Neuron (in vitro differentiated cells): ENCODE measurements around the gene RBM42.
"Not testable (repeated sequence)": the region's sequence is repeated elsewhere in the genome, so short reads cannot be mapped to it uniquely, and the experiment has no call there.

ENCODE experiments used
- H2AFZ ChIP-seq: one replicate; pipeline ENCODE4 v1.6.1; 2013; ENCODE audit warnings: low read depth, mild to moderate bottlenecking, inconsistent platforms, low read length, moderate library complexity
- H3K27me3 ChIP-seq: one replicate; pipeline ENCODE4 v1.6.1; 2013; ENCODE audit warnings: low read length; ENCODE audit not compliant: insufficient read depth
- H3K36me3 ChIP-seq: one replicate; pipeline ENCODE4 v1.6.1; 2013; ENCODE audit warnings: low read length; ENCODE audit not compliant: insufficient read depth
- H3K4me1 ChIP-seq: one replicate; pipeline ENCODE4 v1.6.1; 2013; ENCODE audit warnings: low read length; ENCODE audit not compliant: insufficient read depth
- H3K4me3 ChIP-seq: 2 replicates; pipeline ENCODE4 v1.5.1; 2013; ENCODE audit warnings: mild to moderate bottlenecking, low read length, moderate library complexity
- H3K9me3 ChIP-seq: one replicate; pipeline ENCODE4 v1.6.1; 2013; ENCODE audit warnings: low read length

RBM42 gene, protein sequence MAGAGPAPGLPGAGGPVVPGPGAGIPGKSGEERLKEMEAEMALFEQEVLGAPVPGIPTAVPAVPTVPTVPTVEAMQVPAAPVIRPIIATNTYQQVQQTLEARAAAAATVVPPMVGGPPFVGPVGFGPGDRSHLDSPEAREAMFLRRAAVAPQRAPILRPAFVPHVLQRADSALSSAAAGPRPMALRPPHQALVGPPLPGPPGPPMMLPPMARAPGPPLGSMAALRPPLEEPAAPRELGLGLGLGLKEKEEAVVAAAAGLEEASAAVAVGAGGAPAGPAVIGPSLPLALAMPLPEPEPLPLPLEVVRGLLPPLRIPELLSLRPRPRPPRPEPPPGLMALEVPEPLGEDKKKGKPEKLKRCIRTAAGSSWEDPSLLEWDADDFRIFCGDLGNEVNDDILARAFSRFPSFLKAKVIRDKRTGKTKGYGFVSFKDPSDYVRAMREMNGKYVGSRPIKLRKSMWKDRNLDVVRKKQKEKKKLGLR

DNA sequence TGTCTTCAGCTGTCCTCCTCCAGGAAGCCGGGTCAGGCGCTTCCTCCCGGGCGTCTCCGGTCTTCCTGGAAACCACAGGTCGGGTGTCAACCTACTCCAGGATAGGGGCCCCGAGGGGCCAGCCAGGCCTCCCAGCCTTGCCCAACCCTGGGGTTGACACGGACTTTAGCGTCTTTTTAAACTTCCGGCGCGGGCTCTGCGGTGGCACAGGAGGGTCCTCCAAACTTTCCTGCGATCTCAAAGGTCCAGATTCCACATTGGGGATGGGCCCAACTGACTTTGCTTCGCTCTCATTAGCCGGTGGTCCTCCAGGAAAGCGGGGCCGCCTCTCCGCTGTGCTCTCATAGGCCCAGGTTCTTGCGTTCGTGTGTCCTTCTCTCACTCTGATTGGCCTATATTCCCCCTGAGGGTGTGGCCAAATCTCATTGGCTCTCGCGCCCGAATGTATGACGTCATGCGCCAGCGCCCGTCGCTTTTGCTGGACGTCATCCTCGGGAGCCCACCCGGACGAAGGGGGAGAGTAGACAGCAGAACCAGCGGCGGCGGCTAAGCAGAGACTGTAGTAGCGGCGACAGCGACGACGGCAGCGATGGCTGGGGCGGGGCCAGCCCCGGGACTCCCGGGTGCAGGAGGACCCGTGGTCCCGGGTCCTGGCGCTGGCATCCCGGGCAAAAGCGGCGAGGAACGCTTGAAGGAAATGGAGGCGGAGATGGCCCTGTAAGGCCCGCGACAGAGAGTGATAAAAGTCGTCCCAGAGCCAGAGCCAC lies at the start of gene RBM42:
RBM42 (plus strand) TSS at position 472 of the 767 bp plus-strand sequence; CDS start at position 590, 118 bp downstream.
- peak within 1 kb of the TSS; percentile 74 for H3K4me3 ChIP-seq
- peak within 1 kb of the TSS; percentile 42 for H2AFZ ChIP-seq
- H3K4me1 ChIP-seq = peaks cover 11% of the 10 kb centered on the region
- H3K36me3 ChIP-seq = peaks cover 32% of the 10 kb centered on the region
- H3K9me3 ChIP-seq = no peaks in the 10 kb centered on the region
- no peaks in the 10 kb centered on the region for H3K27me3 ChIP-seq

DNA sequence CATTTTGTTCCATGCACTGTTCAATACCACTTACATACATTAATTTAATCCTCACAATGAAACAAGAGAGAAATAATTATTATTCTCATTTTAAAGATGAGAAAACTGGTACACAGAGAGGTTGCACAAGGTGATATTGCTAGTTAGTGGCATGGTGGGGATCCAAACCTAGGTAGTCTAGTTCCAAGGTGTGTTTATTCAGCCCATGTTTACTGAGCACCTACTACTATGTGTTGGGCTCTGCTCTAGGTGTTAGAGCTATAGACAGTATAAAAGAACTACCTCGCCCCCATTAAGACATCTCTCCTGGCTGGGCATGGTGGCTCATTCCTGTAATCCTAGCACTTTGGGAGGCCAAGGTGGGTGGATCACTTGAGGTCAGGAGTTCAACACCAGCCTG lies 46.1 kb upstream of the RBM42 start:
- Histone ChIP-seq H3K4me3 (no peak overlapping the region), H3K36me3 (no peaks in the 10 kb centered on the region), H3K27me3 (no peaks in the 10 kb centered on the region), H3K4me1 (peaks cover 8% of the 10 kb centered on the region), H3K9me3 (no peaks in the 10 kb centered on the region), H2AFZ (no peak overlapping the region)

DNA sequence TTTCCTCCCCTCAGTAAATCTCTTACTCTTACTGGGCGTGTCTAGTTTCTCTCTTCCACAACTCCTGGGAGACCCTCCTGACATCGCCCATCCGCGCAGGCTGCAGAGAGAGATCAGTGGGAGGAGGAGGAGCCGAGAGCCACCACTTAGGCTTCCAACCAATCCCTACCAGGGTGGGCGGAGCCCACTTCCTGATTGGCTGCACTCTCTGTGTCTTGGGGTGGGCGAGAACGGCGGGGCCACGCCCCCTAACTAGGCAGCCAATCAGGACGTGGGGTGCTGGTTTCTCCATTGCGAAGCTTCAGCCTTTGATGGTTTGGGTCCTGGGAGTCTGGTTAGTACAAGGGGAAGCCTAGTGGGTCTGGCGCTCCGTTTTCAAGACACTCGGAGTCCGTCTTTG lies 43.0 kb upstream of the RBM42 start, which contains the start of gene PMIS2:
PMIS2 (plus strand) TSS at position 326 of the 400 bp plus-strand sequence. CDS start 87 bp downstream, outside the sequence.
- H3K4me3 ChIP-seq = no peak within 1 kb of the TSS

DNA sequence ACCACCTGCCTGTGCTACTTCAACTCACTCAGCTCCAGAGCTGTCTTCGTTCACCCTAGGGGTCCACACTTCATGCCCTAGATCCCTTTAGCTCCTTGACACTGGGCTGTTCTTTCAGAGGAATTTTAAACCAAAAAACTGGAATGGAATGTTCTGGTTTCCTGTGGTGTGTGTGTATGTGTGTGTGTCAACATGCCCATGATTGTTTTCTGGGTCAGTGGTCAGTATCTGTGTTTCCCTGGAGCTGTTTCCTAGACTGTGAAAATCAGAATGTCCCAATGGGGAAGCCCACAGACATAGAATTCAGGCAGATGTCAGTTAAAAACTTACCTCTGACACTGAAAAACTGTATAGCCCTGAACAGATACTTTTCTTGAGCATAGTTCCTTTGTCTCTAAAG lies 41.5 kb upstream of the RBM42 start:
- no peak overlapping the region for H3K4me3 ChIP-seq
- H3K9me3 ChIP-seq = no peaks in the 10 kb centered on the region
- no peak overlapping the region for H2AFZ ChIP-seq
- H3K4me1 ChIP-seq = peaks cover 9% of the 10 kb centered on the region
- H3K27me3 ChIP-seq = no peaks in the 10 kb centered on the region
- H3K36me3 ChIP-seq = no peaks in the 10 kb centered on the region

More for the DNA sequence above, 43.0 kb upstream of the RBM42 start, which contains the start of gene PMIS2:
- Histone ChIP-seq H3K36me3 (no peaks in the 10 kb centered on the region), H3K27me3 (no peaks in the 10 kb centered on the region), H3K4me1 (peaks cover 9% of the 10 kb centered on the region), H3K9me3 (no peaks in the 10 kb centered on the region), H2AFZ (no peak within 1 kb of the TSS)

DNA sequence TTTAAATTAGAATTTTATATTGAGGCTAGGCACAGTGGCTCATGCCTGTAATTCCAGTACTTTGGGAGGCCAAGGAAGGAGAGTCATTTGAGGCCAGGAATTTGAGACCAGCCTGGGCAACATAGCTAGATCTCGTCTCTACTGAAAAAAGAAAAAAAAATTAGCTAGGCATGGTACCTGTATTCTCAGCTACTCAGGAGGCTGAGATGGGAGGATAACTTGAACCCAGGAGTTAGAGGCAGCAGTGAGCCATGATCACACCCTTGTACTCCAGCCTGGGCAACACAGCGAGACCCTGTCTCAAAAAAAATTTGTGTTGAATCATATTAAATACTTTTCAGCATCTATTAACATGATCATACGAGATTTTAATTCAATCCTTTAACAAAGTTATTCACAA lies 38.0 kb upstream of the RBM42 start:
- Histone ChIP-seq H3K4me3 (no peak overlapping the region), H3K9me3 (no peaks in the 10 kb centered on the region), H2AFZ (no peak overlapping the region), H3K4me1 (peaks cover 9% of the 10 kb centered on the region), H3K36me3 (no peaks in the 10 kb centered on the region), H3K27me3 (no peaks in the 10 kb centered on the region)

DNA sequence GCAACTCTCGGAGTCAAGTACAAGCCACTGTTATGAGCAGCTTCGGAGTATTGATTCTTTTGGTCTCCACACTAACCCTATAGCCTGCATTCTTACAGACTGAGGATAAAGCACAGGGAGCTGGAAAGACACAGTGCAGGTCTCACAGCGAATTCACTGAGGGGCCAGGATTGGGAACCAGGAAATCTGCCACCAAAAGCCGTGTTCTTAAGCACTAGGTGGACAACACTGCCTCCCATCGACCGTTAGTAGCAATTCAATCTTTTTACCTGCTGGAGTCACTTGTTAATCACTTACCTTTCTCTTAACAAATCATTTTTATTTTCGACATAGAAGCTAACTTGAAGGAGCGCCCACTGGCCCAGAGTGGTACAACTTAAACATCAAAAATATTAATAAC lies 36.6 kb upstream of the RBM42 start:
- Histone ChIP-seq H3K27me3 (no peaks in the 10 kb centered on the region), H3K36me3 (no peaks in the 10 kb centered on the region), H3K4me1 (peaks cover 6% of the 10 kb centered on the region), H2AFZ (no peak overlapping the region), H3K4me3 (no peak overlapping the region), H3K9me3 (no peaks in the 10 kb centered on the region)

DNA sequence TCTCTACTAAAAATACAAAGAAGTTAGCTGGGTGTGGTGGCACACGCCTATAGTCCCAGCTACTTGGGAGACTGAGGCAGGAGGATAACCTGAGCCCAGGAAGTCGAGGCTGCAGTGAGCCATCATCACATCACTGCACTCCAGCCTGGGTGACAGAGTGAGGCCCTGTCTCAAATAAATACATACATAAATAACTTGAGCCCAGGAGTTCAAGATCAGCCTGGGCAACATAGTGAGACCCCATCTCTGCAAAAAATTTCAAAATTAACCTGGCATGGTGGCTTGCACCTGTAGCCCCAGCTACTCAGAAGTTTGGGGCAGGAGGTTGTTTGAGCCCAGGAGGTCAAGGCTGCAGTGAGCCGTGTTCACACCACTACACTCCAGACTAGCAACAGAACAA lies 33.8 kb upstream of the RBM42 start:
- not testable (repeated sequence) for H3K36me3 ChIP-seq, H2AFZ ChIP-seq, H3K9me3 ChIP-seq, H3K4me1 ChIP-seq, H3K4me3 ChIP-seq, H3K27me3 ChIP-seq

DNA sequence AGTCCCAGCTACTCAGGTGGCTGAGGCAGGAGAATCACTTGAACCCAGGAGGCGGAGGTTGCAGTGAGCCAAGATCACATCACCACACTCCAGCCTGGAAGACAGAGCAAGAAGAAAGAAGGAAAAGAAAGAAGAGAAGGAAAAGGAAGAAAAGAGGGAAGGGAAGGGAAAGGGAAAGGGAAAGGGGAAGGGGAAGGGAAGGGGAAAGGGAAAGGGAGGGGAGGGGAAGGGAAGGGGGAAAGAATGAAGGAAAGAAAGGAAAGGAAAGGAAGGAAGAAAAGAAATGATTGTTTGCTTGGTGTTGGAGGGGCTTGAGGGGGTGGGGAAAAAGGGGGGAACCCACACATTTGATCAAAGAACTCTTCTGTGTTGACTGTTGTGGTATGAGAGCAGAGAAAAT lies 32.9 kb upstream of the RBM42 start:
- Histone ChIP-seq H3K36me3 (no peaks in the 10 kb centered on the region), H3K9me3 (no peaks in the 10 kb centered on the region), H3K27me3 (no peaks in the 10 kb centered on the region), H2AFZ (peak overlapping the region; percentile 26), H3K4me1 (no peaks in the 10 kb centered on the region), H3K4me3 (no peak overlapping the region)

DNA sequence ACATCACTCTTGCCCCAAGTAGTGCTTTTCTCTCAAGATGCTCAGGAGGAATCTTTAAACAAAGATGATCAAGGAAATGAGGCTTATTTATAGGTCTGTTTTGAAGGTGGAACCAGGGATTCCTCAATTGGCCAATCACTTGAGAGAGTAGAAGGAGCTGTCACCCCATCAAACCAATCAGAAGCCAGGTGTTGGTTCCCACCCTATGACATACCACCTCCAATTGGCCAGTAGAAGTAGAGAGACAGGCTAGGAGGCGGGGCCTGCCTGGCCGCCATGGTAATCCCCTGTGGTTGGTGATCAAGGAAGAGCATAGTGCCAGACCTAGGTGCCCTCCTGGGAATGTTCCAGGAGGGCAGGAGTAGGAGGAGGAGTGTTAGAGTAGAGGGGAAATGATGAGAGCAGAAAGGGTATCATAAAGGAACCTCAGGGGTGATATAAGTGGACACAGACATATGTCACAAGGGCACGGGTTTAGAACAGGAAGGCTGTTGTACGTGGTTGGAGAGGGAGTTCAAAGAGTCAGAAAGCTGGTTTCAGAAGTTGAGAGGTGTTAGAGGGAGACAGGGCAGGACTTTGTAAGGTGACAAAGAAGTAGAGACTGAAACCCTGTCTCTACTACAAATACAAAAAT lies 32.4 kb upstream of the RBM42 start:
- Histone ChIP-seq H3K9me3 (no peaks in the 10 kb centered on the region), H2AFZ (peak overlapping the region; percentile 26), H3K36me3 (no peaks in the 10 kb centered on the region), H3K4me1 (no peaks in the 10 kb centered on the region), H3K27me3 (no peaks in the 10 kb centered on the region), H3K4me3 (no peak overlapping the region)

DNA sequence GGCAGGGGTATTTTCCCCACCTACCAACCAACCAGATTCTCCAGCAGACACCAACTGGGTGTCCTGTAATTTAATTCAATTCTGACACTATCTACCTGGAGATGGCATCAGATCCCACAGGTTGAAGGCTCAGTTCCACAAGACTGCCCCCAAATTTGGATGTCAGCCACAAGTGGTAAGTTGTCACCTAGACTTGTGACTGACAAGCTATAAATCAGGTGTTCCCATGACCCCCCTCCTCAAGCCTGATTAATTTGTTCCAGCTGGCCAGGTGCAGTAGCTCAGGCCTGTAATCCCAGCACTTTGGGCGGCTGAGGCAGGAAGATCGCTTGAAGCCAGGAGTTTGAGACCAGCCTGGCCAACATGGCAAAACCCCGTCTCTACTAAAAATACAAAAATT lies 26.9 kb upstream of the RBM42 start:
- Histone ChIP-seq H3K4me3 (no peak overlapping the region), H3K36me3 (no peaks in the 10 kb centered on the region), H3K4me1 (no peaks in the 10 kb centered on the region), H3K27me3 (no peaks in the 10 kb centered on the region), H2AFZ (no peak overlapping the region), H3K9me3 (no peaks in the 10 kb centered on the region)

DNA sequence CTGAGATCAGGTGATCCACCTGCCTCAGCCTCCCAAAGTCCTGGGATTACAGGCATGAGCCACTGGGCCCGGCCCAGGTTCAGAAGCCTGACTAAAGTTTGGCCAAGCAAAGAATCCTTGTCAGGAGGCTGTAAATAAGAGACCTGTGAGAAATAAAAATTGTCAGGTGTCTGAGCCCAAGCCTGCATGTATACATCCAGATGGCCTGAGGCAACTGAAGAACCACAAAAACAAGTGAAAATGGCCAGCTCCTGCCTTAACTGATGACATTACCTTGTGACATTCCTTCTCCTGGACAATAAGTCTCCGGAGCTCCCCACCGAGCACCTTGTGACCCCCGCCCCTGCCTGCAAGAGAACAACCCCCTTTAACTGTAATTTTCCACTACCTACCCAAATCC lies 24.4 kb upstream of the RBM42 start:
- H3K4me1 ChIP-seq, H3K9me3 ChIP-seq, H3K4me3 ChIP-seq, H3K36me3 ChIP-seq, H3K27me3 ChIP-seq, H2AFZ ChIP-seq: not testable (repeated sequence)

DNA sequence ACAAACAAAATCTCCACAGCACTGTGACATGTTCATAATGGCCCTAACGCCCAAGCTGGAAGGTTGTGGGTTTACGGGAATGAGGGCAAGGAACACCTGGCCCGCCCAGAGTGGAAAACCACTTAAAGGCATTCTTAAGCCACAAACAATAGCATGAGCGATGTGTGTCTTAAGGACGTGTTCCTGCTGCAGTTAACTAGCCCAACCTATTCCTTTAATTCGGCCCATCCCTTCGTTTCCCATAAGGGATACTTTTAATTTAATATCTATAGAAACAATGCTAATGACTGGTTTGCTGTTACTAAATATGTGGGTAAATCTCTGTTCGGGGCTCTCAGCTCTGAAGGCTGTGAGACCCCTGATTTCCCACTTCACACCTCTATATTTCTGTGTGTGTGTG lies 21.7 kb upstream of the RBM42 start:
- not testable (repeated sequence) for H3K27me3 ChIP-seq, H3K4me1 ChIP-seq, H3K4me3 ChIP-seq, H3K9me3 ChIP-seq, H3K36me3 ChIP-seq, H2AFZ ChIP-seq

DNA sequence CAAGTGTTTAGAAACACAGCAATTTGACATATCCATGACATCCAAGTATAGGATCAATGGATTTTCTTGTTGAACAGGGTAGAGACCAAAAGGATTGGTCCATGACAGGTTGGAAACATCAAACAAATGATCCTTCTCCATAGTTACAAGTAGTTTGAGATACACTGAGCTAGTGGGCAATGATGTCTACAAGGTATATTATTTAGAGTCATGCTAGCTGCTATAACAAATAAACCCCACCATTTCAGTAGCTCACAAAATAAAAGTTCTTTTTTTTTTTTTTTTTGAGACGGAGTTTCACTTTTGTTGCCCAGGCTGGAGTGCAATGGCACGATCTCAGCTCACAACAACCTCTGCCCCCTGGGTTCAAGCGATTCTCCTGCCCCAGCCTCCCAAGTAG lies 21.2 kb upstream of the RBM42 start:
- Histone ChIP-seq H3K4me1 (no peaks in the 10 kb centered on the region), H3K4me3 (no peak overlapping the region), H3K9me3 (peaks cover 4% of the 10 kb centered on the region), H2AFZ (no peak overlapping the region), H3K27me3 (no peaks in the 10 kb centered on the region), H3K36me3 (no peaks in the 10 kb centered on the region)
